ENCODE measurements around the gene ZNF500. TPM values are rescaled to one million over a fixed set of nuclear protein-coding genes. Genes with fewer than 3 reads are reported as not detected.
A peak's percentile ranks its signal among the peaks of the same experiment; 100 is the strongest.

Gene ZNF500
- polyA plus RNA-seq, 2 of the 4 experiments (the other 2 are of a cell fraction): 4.6 to 6.7 TPM

- ATAC-seq (peak; percentile 88 to 92), FAIRE-seq (no peak), DNase-seq (ENCODE audit: low read depth in 1 of 2, low spot score in 1 of 2) (peak; percentile 96)
- H3K9me3 ChIP-seq: no peaks in the 10 kb centered on the region
- H3K4me3 ChIP-seq: peak overlapping the region; percentile 81
- WGBS (ENCODE audit: missing lambda C conversion rate): 5% methylated on average over 20 of the region's 48 CpGs
- H3K4me2 ChIP-seq: peak overlapping the region; percentile 86
- H3K4me1 ChIP-seq: peaks cover 17% of the 10 kb centered on the region; the same call in 2 of the 3 replicates
- ChIA-PET CTCF (interaction anchor here (1.0 to 2.2 kb wide), 4 partner anchors 9 to 258 kb away, joined by 3 to 13 read pairs (median 4); no protein-coding TSS in a partner anchor), POLR2A (interaction anchor here (0.5 to 2.3 kb wide), 13 partner anchors 9 to 191 kb away, joined by 3 to 25 read pairs (median 4); partner anchors contain the start of genes ANKS3, DNAAF8, GLYR1 and ROGDI)
- peak overlapping the region; percentile 84 to 98 for H3K27ac ChIP-seq
- TF ChIP-seq CHD4 (IDR thresholded peaks at IDR 0.05; ENCODE audit: borderline replicate concordance): peak; percentile 71; the same call in 1 of the 2 replicates
- TF ChIP-seq NFE2L2 (conservative IDR thresholded peaks at IDR 0.05; ENCODE audit: low read length): no peak
- no peak for TF ChIP-seq ESRRA (IDR thresholded peaks at IDR 0.05; ENCODE audit: borderline replicate concordance, low read length)
- TF ChIP-seq, protein P1, sequence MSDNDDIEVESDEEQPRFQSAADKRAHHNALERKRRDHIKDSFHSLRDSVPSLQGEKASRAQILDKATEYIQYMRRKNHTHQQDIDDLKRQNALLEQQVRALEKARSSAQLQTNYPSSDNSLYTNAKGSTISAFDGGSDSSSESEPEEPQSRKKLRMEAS (IDR thresholded peaks at IDR 0.05): peak; percentile 39; the same call in 1 of the 2 replicates
- TF ChIP-seq POLR2AphosphoS2 (conservative IDR thresholded peaks at IDR 0.05; ENCODE audit: low read length): no peak
- TF ChIP-seq ZSCAN20 (CRISPR knock-in tag; IDR thresholded peaks at IDR 0.05): no peak
- TF ChIP-seq HOXB5 (CRISPR knock-in tag; IDR thresholded peaks at IDR 0.05): no peak
- TF ChIP-seq CBX8 (IDR thresholded peaks at IDR 0.05): no peak
- no peak for TF ChIP-seq ZNF302 (CRISPR knock-in tag; IDR thresholded peaks at IDR 0.05)
- TF ChIP-seq E2F6 (IDR thresholded peaks at IDR 0.05; ENCODE audit: borderline replicate concordance, low read depth): no peak
- no peak for TF ChIP-seq BHLHE40 (IDR thresholded peaks at IDR 0.05; ENCODE audit: low read depth, low read length)
- peak; percentile 98 for TF ChIP-seq KDM1A (IDR thresholded peaks at IDR 0.05; ENCODE audit: low read depth)
- TF ChIP-seq RFX5 (IDR thresholded peaks at IDR 0.05): no peak
- no peak for TF ChIP-seq HOXB13 (CRISPR knock-in tag; IDR thresholded peaks at IDR 0.05; ENCODE audit: low read depth)
- 0 out of 2 replicates have a peak, but pooled peaks have one; percentile 39 for TF ChIP-seq TFCP2L1 (CRISPR knock-in tag; IDR thresholded peaks at IDR 0.05)
- TF ChIP-seq SREBF2 (IDR thresholded peaks at IDR 0.05): no peak
- TF ChIP-seq MAZ (IDR thresholded peaks at IDR 0.05; ENCODE audit: borderline replicate concordance, low read depth, low read length): no peak
- no peak for TF ChIP-seq CTCF (IDR thresholded peaks at IDR 0.05)
- no peak for TF ChIP-seq FOSB (CRISPR knock-in tag; IDR thresholded peaks at IDR 0.05)
- TF ChIP-seq SMC3 (IDR thresholded peaks at IDR 0.05): no peak
- TF ChIP-seq HEYL (CRISPR knock-in tag; IDR thresholded peaks at IDR 0.05): no peak
- TF ChIP-seq MAFK (IDR thresholded peaks at IDR 0.05; ENCODE audit: partially characterized antibody): no peak
- TF ChIP-seq RNF2 (IDR thresholded peaks at IDR 0.05; ENCODE audit: borderline replicate concordance, low read depth): no peak
- no peak for TF ChIP-seq FOXS1 (CRISPR knock-in tag; IDR thresholded peaks at IDR 0.05)
- no peak for TF ChIP-seq RAD21 (conservative IDR thresholded peaks at IDR 0.05 in 1 of 2, IDR thresholded peaks at IDR 0.05 in 1 of 2)
- TF ChIP-seq FOSL2 (IDR thresholded peaks at IDR 0.05): no peak
- TF ChIP-seq FOSL2 (CRISPR knock-in tag; IDR thresholded peaks at IDR 0.05): no peak
- TF ChIP-seq HOXA7 (CRISPR knock-in tag; IDR thresholded peaks at IDR 0.05): no peak
- peak; percentile 86 for TF ChIP-seq REST (IDR thresholded peaks at IDR 0.05)
- no peak for TF ChIP-seq NPAS2 (CRISPR knock-in tag; IDR thresholded peaks at IDR 0.05; ENCODE audit: borderline replicate concordance)
- TF ChIP-seq JUN (IDR thresholded peaks at IDR 0.05): peak; percentile 47 to 70; a peak in 4 of 5 replicates
- no peak for TF ChIP-seq ZFP36 (IDR thresholded peaks at IDR 0.05; ENCODE audit: borderline replicate concordance, partially characterized antibody)
- no peak for TF ChIP-seq MYC (IDR thresholded peaks at IDR 0.05; ENCODE audit: borderline replicate concordance, low read length)
- TF ChIP-seq EHMT2 (IDR thresholded peaks at IDR 0.05; ENCODE audit: low read depth): no peak
- peak; percentile 88 for TF ChIP-seq POLR2A (IDR thresholded peaks at IDR 0.05; ENCODE audit: low read length)
Observed at GRCh38 chr16:4768549-4769305, 1.8 kb upstream of the ZNF500 start.

Measured in A549 (cell line).